Loucy (cell line): ENCODE measurements around the gene INHBB.

Experiments
- H2AFZ ChIP-seq: fragments of 200-600 bp; sonication (generic); 2 replicates; pipeline ENCODE4 v1.6.0; 2016; ENCODE audit warnings: antibody characterized with exemption, mild to moderate bottlenecking, low read length, moderate library complexity
- H3F3A ChIP-seq: fragments of 200-600 bp; 2 replicates; pipeline ENCODE4 v1.6.0; 2016; ENCODE audit warnings: antibody characterized with exemption, low read depth, mild to moderate bottlenecking
- H3K27me3 ChIP-seq: fragments of 200-600 bp; sonication (generic); 2 replicates; pipeline ENCODE4 v1.6.1; 2014; ENCODE audit warnings: low read length, mild to moderate bottlenecking; ENCODE audit not compliant: insufficient read depth, poor library complexity, severe bottlenecking
- H3K36me3 ChIP-seq: fragments of 200-600 bp; sonication (generic); 2 replicates; pipeline ENCODE4 v1.6.1; 2016; ENCODE audit warnings: low read length; ENCODE audit not compliant: insufficient read depth
- H3K4me1 ChIP-seq: fragments of 200-600 bp; sonication (generic); 2 replicates; pipeline ENCODE4 v1.5.1; 2014; ENCODE audit warnings: low read length, mild to moderate bottlenecking; ENCODE audit not compliant: insufficient read depth, poor library complexity, severe bottlenecking
- H3K4me2 ChIP-seq: fragments of 200-600 bp; sonication (generic); 2 replicates; pipeline ENCODE4 v1.6.0; 2014; ENCODE audit warnings: antibody characterized with exemption, low read length, low read depth, mild to moderate bottlenecking; ENCODE audit not compliant: poor library complexity, severe bottlenecking
- H3K4me3 ChIP-seq: fragments of 200-600 bp; sonication (generic); 2 replicates; pipeline ENCODE4 v1.5.1; 2014; ENCODE audit warnings: low read length, mild to moderate bottlenecking, mixed read lengths; ENCODE audit not compliant: poor library complexity, severe bottlenecking
- H3K79me2 ChIP-seq: fragments of 200-600 bp; sonication (generic); 2 replicates; pipeline ENCODE4 v1.6.1; 2014; ENCODE audit warnings: low read length; ENCODE audit not compliant: insufficient read depth
- H3K9ac ChIP-seq: fragments of 200-600 bp; sonication (generic); 2 replicates; pipeline ENCODE4 v1.6.0; 2014; ENCODE audit warnings: mild to moderate bottlenecking, low read depth, low read length, moderate library complexity; ENCODE audit not compliant: poor library complexity, severe bottlenecking
- H3K9me2 ChIP-seq: fragments of 200-600 bp; sonication (generic); replicated peaks from 2 replicates; pipeline ENCODE4 v1.6.1; 2016; ENCODE audit warnings: low read depth, low read length, mixed read lengths
- H3K9me3 ChIP-seq: fragments of 200-600 bp; sonication (generic); 2 replicates; pipeline ENCODE4 v1.6.1; 2014; ENCODE audit warnings: mild to moderate bottlenecking, antibody characterized with exemption, low read length, low read depth; ENCODE audit not compliant: insufficient read depth
- H4K20me1 ChIP-seq: fragments of 200-600 bp; sonication (generic); 2 replicates; pipeline ENCODE4 v1.6.0; 2014; ENCODE audit warnings: antibody characterized with exemption, low read length, mild to moderate bottlenecking; ENCODE audit not compliant: insufficient read depth, poor library complexity, severe bottlenecking
- CTCF ChIP-seq: fragments of 200-600 bp; sonication (generic); conservative IDR thresholded peaks from 2 replicates; pipeline ENCODE4 v1.5.1; 2014; ENCODE audit warnings: mild to moderate bottlenecking, antibody characterized with exemption, low read length
- EZH2phosphoT487 ChIP-seq: fragments of 200-600 bp; IDR thresholded peaks from 2 replicates; pipeline ENCODE4 v1.6.1; 2018; ENCODE audit warnings: antibody characterized with exemption, mild to moderate bottlenecking, moderate library complexity, borderline replicate concordance

INHBB gene

GRCh38 chr2:120344976-120345581, 857 bp upstream of the INHBB start:
- H3K4me2 ChIP-seq, result peak overlapping the region; percentile 54
- TF ChIP-seq CTCF, result no peak
- TF ChIP-seq EZH2phosphoT487, result no peak
- H3K9me2 ChIP-seq, result no peaks in the 10 kb centered on the region
- H2AFZ ChIP-seq, result no peak overlapping the region; the same call in 1 of the 2 replicates
- H4K20me1 ChIP-seq, result no peaks in the 10 kb centered on the region
- H3F3A ChIP-seq, result no peaks in the 10 kb centered on the region
- no peaks in the 10 kb centered on the region for H3K36me3 ChIP-seq
- H3K9ac ChIP-seq, result no peak overlapping the region
- no peaks in the 10 kb centered on the region for H3K79me2 ChIP-seq
- H3K4me1 ChIP-seq, result no peaks in the 10 kb centered on the region
- H3K27me3 ChIP-seq, result peaks cover 13% of the 10 kb centered on the region
- peak overlapping the region; percentile 33 for H3K4me3 ChIP-seq
- H3K9me3 ChIP-seq, result no peaks in the 10 kb centered on the region

- TF ChIP-seq CTCF (no peak), EZH2phosphoT487 (no peak)
- no peaks in the 10 kb centered on the region for H3F3A ChIP-seq
- no peaks in the 10 kb centered on the region for H3K4me1 ChIP-seq
- H3K9me2 ChIP-seq, result no peaks in the 10 kb centered on the region
- H3K27me3 ChIP-seq, result peaks cover 13% of the 10 kb centered on the region
- H3K4me3 ChIP-seq, result no peak overlapping the region
- H4K20me1 ChIP-seq, result no peaks in the 10 kb centered on the region
- no peaks in the 10 kb centered on the region for H3K36me3 ChIP-seq
- no peaks in the 10 kb centered on the region for H3K79me2 ChIP-seq
- H2AFZ ChIP-seq, result no peak overlapping the region
- no peaks in the 10 kb centered on the region for H3K9me3 ChIP-seq
- H3K4me2 ChIP-seq, result no peak overlapping the region
- no peak overlapping the region for H3K9ac ChIP-seq
Observed at GRCh38 chr2:120345608-120346007, 328 bp upstream of the INHBB start.

- no peak overlapping the region for H3K9ac ChIP-seq
Observed at GRCh38 chr2:120346667-120347358, 877 bp downstream of the INHBB start.

More at GRCh38 chr2:120346667-120347358, 877 bp downstream of the INHBB start:
- no peak overlapping the region for H2AFZ ChIP-seq
- no peaks in the 10 kb centered on the region for H4K20me1 ChIP-seq
- H3K4me1 ChIP-seq, result no peaks in the 10 kb centered on the region
- no peak for TF ChIP-seq CTCF
- TF ChIP-seq EZH2phosphoT487, result no peak
- no peaks in the 10 kb centered on the region for H3F3A ChIP-seq
- no peaks in the 10 kb centered on the region for H3K9me3 ChIP-seq
- no peak overlapping the region for H3K4me3 ChIP-seq
- H3K27me3 ChIP-seq, result peaks cover 13% of the 10 kb centered on the region
- H3K9me2 ChIP-seq, result no peaks in the 10 kb centered on the region
- H3K36me3 ChIP-seq, result no peaks in the 10 kb centered on the region
- no peak overlapping the region for H3K4me2 ChIP-seq
- no peaks in the 10 kb centered on the region for H3K79me2 ChIP-seq
